HepG2 (cell line): Measurements from ENCODE around the gene FMNL1. TPM values are rescaled to one million over a fixed set of nuclear protein-coding genes. Genes with fewer than 3 reads are reported as not detected.

Source experiments
- HOXA9 ChIP-seq: sonication (generic); formaldehyde crosslinking; IDR thresholded peaks from 2 replicates; pipeline ENCODE4 v1.8.1; 2022; ENCODE audit warnings: missing genetic modification reagents, mild to moderate bottlenecking, moderate library complexity, borderline replicate concordance
- KLF13 ChIP-seq: sonication (generic); formaldehyde crosslinking; IDR thresholded peaks from 2 replicates; pipeline ENCODE4 v1.4.0; 2020; ENCODE audit warnings: mild to moderate bottlenecking, missing genetic modification reagents
- MTA3 ChIP-seq: sonication (generic); formaldehyde crosslinking; IDR thresholded peaks from 2 replicates; pipeline ENCODE4 v1.4.0; 2020; ENCODE audit warnings: missing genetic modification reagents
- PAF1 ChIP-seq: IDR thresholded peaks from 2 replicates; pipeline ENCODE4 v1.6.1; 2016; ENCODE audit warnings: missing genetic modification reagents, missing compliant biosample characterization
- SIN3B ChIP-seq: fragments of 150-350 bp; IDR thresholded peaks from 2 replicates; pipeline ENCODE4 v1.6.1; 2014; ENCODE audit warnings: low read length
- SP5 ChIP-seq: IDR thresholded peaks from 2 replicates; pipeline ENCODE4 v1.6.1; 2016; ENCODE audit warnings: low read depth, borderline replicate concordance
- TEAD3 ChIP-seq: optimal IDR thresholded peaks from 2 replicates; pipeline ENCODE3; 2016; ENCODE audit warnings: borderline replicate concordance
- U2AF2 ChIP-seq: fragments of 200-400 bp; formaldehyde crosslinking; IDR thresholded peaks from 2 replicates; pipeline ENCODE4 v1.6.1; 2017; ENCODE audit warnings: low read depth, mild to moderate bottlenecking, low read length
- ZBTB7A ChIP-seq: sonication (generic); formaldehyde crosslinking; IDR thresholded peaks from 2 replicates; pipeline ENCODE4 v1.8.0; 2022; ENCODE audit warnings: mild to moderate bottlenecking, missing genetic modification reagents
- ZNF224 ChIP-seq: sonication (generic); formaldehyde crosslinking; IDR thresholded peaks from 2 replicates; pipeline ENCODE4 v1.5.0; 2020; ENCODE audit warnings: mild to moderate bottlenecking, missing genetic modification reagents
- ZNF234 ChIP-seq: sonication (generic); formaldehyde crosslinking; conservative IDR thresholded peaks from 2 replicates; pipeline ENCODE4 v1.5.1; 2020; ENCODE audit warnings: mild to moderate bottlenecking, missing genetic modification reagents
- ZNF264 ChIP-seq: sonication (generic); formaldehyde crosslinking; IDR thresholded peaks from 2 replicates; pipeline ENCODE4 v1.4.0; 2020; ENCODE audit warnings: missing genetic modification reagents
- ZNF33A ChIP-seq: sonication (generic); formaldehyde crosslinking; IDR thresholded peaks from 2 replicates; pipeline ENCODE4 v1.5.1; 2020; ENCODE audit warnings: missing genetic modification reagents, mild to moderate bottlenecking, moderate library complexity, borderline replicate concordance
- ZNF547 ChIP-seq: sonication (generic); formaldehyde crosslinking; IDR thresholded peaks from 2 replicates; pipeline ENCODE4 v1.5.1; 2020; ENCODE audit warnings: mild to moderate bottlenecking, missing genetic modification reagents
- ZNF549 ChIP-seq: sonication (generic); formaldehyde crosslinking; IDR thresholded peaks from 2 replicates; pipeline ENCODE4 v1.5.0; 2020; ENCODE audit warnings: missing genetic modification reagents
- ZNF550 ChIP-seq: sonication (generic); formaldehyde crosslinking; IDR thresholded peaks from 2 replicates; pipeline ENCODE4 v1.4.0; 2020; ENCODE audit warnings: mild to moderate bottlenecking, missing genetic modification reagents, borderline replicate concordance
- ZNF737 ChIP-seq: sonication (generic); formaldehyde crosslinking; IDR thresholded peaks from 2 replicates; pipeline ENCODE4 v1.5.0; 2020; ENCODE audit warnings: missing genetic modification reagents, mild to moderate bottlenecking, borderline replicate concordance
- ZNF83 ChIP-seq: sonication (generic); formaldehyde crosslinking; IDR thresholded peaks from 2 replicates; pipeline ENCODE4 v1.4.0; 2020; ENCODE audit warnings: missing genetic modification reagents, mild to moderate bottlenecking, borderline replicate concordance
- polyA plus RNA-seq, 8 experiments: library from polyadenylated mRNA; depleted of rRNA in 3 of 8; stranded (reverse) in 7 of 8; unstranded in 1 of 8; fragments of >200 nt; fragmentation: Illumina TruSeq in 4 of 8; extraction: Trizol in 4 of 8; gene quantifications; 2 replicates each; pipeline versions ENCODE4 v1.2.1 to v1.2.3, GENCODE V29; 2011 to 2016; ENCODE audit warnings: low read depth in 4 of 8, missing spikeins in 1 of 8, mixed read lengths in 1 of 8; ENCODE audit not compliant: insufficient read depth in 1 of 8
- total RNA-seq, 5 experiments: library from RNA; depleted of rRNA; stranded (reverse); fragments of >200 nt; fragmentation: Illumina TruSeq; extraction: Trizol; gene quantifications; 2 replicates each; pipeline ENCODE4 v1.2.3, GENCODE V29; 2016; ENCODE audit warnings: low read depth in 1 of 5
- TF ChIP-seq, protein P1 (sequence below): sonication (generic); formaldehyde crosslinking; IDR thresholded peaks from 2 replicates; pipeline ENCODE4 v1.8.0; 2022; ENCODE audit warnings: missing genetic modification reagents, mild to moderate bottlenecking, inconsistent platforms, borderline replicate concordance
- TF ChIP-seq, protein P2 (sequence below): sonication (generic); formaldehyde crosslinking; IDR thresholded peaks from 2 replicates; pipeline ENCODE4 v1.4.0; 2020; ENCODE audit warnings: mild to moderate bottlenecking, missing genetic modification reagents
- TF ChIP-seq, protein P3 (sequence below): sonication (generic); formaldehyde crosslinking; IDR thresholded peaks from 2 replicates; pipeline ENCODE4 v1.4.0; 2020; ENCODE audit warnings: missing genetic modification reagents, borderline replicate concordance
- TF ChIP-seq, protein P4 (sequence below): sonication (generic); formaldehyde crosslinking; IDR thresholded peaks from 2 replicates; pipeline ENCODE4 v1.9.0; 2021; ENCODE audit warnings: missing genetic modification reagents, borderline replicate concordance

The FMNL1 gene
- total and polyA plus RNA-seq, 2 of the 13 experiments (the other 11 are each of a cell fraction or from before 2014, with no cell fraction given): 0.53 to 0.70 TPM

DNA sequence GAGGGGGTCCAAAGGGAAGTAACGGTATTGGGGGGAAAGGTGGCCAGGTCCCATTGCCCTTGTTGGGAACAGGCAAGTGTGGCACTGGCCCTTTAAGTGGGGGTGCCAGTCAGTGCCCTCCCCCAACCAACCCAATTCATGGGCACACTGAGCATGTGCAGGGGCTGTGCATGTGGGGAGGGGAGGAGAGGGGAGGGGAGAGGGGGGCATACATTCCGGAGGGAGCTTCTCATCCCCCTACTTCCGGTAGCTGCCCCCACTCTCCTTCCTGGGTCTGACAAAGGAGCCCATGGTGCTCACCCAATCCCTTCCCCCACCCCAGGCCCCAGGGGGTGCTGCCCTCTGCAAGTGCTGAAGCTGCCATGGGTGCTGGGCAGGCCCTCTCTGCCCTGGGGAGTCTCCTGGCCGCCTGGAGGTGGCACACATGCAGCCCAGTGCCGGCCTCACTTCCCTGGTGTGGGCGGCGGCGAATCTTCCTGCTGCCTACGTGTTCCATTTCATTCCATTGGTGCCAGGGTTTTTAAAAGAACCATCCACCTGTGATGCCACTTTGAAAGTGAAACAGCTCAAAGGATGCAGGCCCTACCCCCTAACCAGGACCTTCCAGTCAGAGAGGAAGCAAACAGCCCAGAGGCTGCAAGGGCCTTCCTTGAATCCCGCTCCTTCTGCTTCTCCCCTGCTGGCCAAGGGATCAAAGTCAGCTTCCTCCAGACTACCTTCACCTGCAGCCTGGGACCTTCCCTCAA lies 49.0 kb upstream of the FMNL1 start (continued):
- TF ChIP-seq, protein P1, sequence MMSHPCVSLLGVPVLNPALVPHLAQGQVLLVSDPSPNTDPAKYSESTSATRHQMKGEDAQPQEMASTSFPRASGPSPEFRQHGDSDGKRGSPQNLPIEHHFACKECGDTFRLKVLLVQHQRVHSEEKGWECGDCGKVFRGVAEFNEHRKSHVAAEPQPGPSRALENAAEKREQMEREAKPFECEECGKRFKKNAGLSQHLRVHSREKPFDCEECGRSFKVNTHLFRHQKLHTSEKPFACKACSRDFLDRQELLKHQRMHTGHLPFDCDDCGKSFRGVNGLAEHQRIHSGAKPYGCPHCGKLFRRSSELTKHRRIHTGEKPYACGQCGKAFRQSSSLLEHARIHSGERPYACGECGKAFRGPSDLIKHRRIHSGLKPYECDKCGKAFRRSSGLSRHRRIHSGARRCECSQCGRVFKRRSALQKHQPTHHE (CRISPR knock-in tag): no peak
- TF ChIP-seq HOXA9 (no peak), U2AF2 (no peak), ZNF224 (CRISPR knock-in tag) (no peak), PAF1 (CRISPR knock-in tag) (no peak), ZNF234 (CRISPR knock-in tag) (no peak), KLF13 (CRISPR knock-in tag) (0 out of 2 replicates have a peak, but pooled peaks have one; percentile 30), ZNF83 (no peak; the same call in 1 of the 2 replicates), ZNF33A (CRISPR knock-in tag) (no peak), SIN3B (no peak), SP5 (CRISPR knock-in tag) (peak; percentile 26; the same call in 1 of the 2 replicates), TEAD3 (CRISPR knock-in tag) (peak; percentile 98), ZNF264 (CRISPR knock-in tag) (no peak), MTA3 (no peak), ZNF549 (CRISPR knock-in tag) (no peak), ZNF737 (CRISPR knock-in tag) (no peak), ZNF547 (CRISPR knock-in tag) (no peak), ZNF550 (no peak), ZBTB7A (peak; percentile 79; the same call in 1 of the 2 replicates)
- TF ChIP-seq, protein P2, sequence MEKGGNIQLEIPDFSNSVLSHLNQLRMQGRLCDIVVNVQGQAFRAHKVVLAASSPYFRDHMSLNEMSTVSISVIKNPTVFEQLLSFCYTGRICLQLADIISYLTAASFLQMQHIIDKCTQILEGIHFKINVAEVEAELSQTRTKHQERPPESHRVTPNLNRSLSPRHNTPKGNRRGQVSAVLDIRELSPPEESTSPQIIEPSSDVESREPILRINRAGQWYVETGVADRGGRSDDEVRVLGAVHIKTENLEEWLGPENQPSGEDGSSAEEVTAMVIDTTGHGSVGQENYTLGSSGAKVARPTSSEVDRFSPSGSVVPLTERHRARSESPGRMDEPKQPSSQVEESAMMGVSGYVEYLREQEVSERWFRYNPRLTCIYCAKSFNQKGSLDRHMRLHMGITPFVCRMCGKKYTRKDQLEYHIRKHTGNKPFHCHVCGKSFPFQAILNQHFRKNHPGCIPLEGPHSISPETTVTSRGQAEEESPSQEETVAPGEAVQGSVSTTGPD (CRISPR knock-in tag): no peak
- TF ChIP-seq, protein P3, sequence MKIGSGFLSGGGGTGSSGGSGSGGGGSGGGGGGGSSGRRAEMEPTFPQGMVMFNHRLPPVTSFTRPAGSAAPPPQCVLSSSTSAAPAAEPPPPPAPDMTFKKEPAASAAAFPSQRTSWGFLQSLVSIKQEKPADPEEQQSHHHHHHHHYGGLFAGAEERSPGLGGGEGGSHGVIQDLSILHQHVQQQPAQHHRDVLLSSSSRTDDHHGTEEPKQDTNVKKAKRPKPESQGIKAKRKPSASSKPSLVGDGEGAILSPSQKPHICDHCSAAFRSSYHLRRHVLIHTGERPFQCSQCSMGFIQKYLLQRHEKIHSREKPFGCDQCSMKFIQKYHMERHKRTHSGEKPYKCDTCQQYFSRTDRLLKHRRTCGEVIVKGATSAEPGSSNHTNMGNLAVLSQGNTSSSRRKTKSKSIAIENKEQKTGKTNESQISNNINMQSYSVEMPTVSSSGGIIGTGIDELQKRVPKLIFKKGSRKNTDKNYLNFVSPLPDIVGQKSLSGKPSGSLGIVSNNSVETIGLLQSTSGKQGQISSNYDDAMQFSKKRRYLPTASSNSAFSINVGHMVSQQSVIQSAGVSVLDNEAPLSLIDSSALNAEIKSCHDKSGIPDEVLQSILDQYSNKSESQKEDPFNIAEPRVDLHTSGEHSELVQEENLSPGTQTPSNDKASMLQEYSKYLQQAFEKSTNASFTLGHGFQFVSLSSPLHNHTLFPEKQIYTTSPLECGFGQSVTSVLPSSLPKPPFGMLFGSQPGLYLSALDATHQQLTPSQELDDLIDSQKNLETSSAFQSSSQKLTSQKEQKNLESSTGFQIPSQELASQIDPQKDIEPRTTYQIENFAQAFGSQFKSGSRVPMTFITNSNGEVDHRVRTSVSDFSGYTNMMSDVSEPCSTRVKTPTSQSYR: peak; percentile 99
- TF ChIP-seq, protein P4, sequence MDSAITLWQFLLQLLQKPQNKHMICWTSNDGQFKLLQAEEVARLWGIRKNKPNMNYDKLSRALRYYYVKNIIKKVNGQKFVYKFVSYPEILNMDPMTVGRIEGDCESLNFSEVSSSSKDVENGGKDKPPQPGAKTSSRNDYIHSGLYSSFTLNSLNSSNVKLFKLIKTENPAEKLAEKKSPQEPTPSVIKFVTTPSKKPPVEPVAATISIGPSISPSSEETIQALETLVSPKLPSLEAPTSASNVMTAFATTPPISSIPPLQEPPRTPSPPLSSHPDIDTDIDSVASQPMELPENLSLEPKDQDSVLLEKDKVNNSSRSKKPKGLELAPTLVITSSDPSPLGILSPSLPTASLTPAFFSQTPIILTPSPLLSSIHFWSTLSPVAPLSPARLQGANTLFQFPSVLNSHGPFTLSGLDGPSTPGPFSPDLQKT: no peak
